ENCODE measurements around the gene ENOX1.

ENOX1 gene

GRCh38 chr13:43648733-43649132, 138.0 kb downstream of the ENOX1 start:
- in situ Hi-C loops (cut with HindIII; ENCODE audit: low sequenced_read_pairs) = no loop called here
- H3K4me3 ChIP-seq (ENCODE audit: low read depth, low read length) = no peak overlapping the region
- no peak for DNase-seq (ENCODE audit: low read depth, low spot score)
- no peak for TF ChIP-seq CTCF (IDR thresholded peaks at IDR 0.05; ENCODE audit: low read depth, low read length)

GRCh38 chr13:43647471-43647870, 139.3 kb downstream of the ENOX1 start:
- no peak overlapping the region for H3K4me3 ChIP-seq (ENCODE audit: low read depth, low read length)
- in situ Hi-C loops (cut with HindIII; ENCODE audit: low sequenced_read_pairs) = no loop called here
- DNase-seq (ENCODE audit: low read depth, low spot score) = no peak
- no peak for TF ChIP-seq CTCF (IDR thresholded peaks at IDR 0.05; ENCODE audit: low read depth, low read length)

- in situ Hi-C loops (cut with HindIII; ENCODE audit: low sequenced_read_pairs) = no loop called here
- TF ChIP-seq CTCF (IDR thresholded peaks at IDR 0.05; ENCODE audit: low read depth, low read length) = no peak
- no peak overlapping the region for H3K4me3 ChIP-seq (ENCODE audit: low read depth, low read length)
- no peak for DNase-seq (ENCODE audit: low read depth, low spot score)
Observed at GRCh38 chr13:43640476-43640875, 146.3 kb downstream of the ENOX1 start.

- no peak overlapping the region for H3K4me3 ChIP-seq (ENCODE audit: low read depth, low read length)
- in situ Hi-C loops (cut with HindIII; ENCODE audit: low sequenced_read_pairs) = no loop called here
- DNase-seq (ENCODE audit: low read depth, low spot score) = no peak
- TF ChIP-seq CTCF (IDR thresholded peaks at IDR 0.05; ENCODE audit: low read depth, low read length) = no peak
Observed at GRCh38 chr13:43631106-43631505, 155.7 kb downstream of the ENOX1 start.

- H3K4me3 ChIP-seq (ENCODE audit: low read depth, low read length) = no peak overlapping the region
- DNase-seq (ENCODE audit: low read depth, low spot score) = no peak
- in situ Hi-C loops (cut with HindIII; ENCODE audit: low sequenced_read_pairs) = no loop called here
- TF ChIP-seq CTCF (IDR thresholded peaks at IDR 0.05; ENCODE audit: low read depth, low read length) = no peak
Observed at GRCh38 chr13:43629691-43630480, 156.9 kb downstream of the ENOX1 start.

- in situ Hi-C loops (cut with HindIII; ENCODE audit: low sequenced_read_pairs) = no loop called here
- DNase-seq (ENCODE audit: low read depth, low spot score) = no peak
- TF ChIP-seq CTCF (IDR thresholded peaks at IDR 0.05; ENCODE audit: low read depth, low read length) = no peak
- no peak overlapping the region for H3K4me3 ChIP-seq (ENCODE audit: low read depth, low read length)
Observed at GRCh38 chr13:43626994-43627393, 159.8 kb downstream of the ENOX1 start.
